DMS79 treated with DMSO at 0.1 percent for 48 hours (cell line): Measurements from ENCODE around the gene SDC3.

Source experiments
- DNase-seq: peaks from one replicate; lab custom pipeline; 2025; lab: John Stamatoyannopoulos, UW

Gene SDC3

DNA sequence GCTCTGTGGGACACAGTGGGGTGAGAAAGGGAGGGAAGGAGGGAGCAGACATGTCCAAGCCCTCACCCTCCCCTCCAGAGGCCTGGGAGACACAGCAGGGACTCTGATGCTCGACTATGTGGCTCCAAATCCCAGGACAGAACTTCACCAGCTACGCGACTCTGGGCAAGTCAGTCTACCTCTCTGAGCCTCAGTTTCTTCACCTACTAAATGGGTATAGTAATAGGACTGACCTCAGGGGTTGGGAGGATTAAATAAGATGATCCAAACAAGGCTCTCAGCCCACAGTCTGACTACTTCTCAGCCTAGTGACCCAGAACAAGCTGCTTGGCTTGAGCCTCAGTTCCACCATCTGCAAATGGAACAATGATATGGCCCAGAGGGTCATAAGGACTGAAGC is 19.6 kb downstream of the SDC3 start:
- no peak for DNase-seq

DNA sequence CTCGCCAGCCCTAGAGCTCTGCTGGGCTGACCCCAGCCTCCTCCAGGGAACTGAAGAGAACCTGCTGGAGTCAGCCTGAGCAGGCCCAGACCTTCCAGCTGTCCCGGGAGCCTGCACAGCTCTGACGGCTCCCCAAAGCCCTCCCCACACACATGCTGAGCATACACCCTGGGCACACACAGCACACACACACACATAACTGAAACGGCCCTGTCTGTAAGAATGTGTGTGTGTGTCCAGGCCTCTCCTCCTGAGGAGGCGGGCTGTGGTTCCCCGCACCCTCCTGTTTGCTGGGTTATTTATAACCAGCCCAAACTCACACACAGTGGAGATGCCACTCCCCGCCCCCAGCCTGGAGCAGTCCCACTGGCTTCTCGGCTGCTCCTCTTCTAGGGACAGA is 20.2 kb downstream of the SDC3 start:
- DNase-seq: no peak

DNA sequence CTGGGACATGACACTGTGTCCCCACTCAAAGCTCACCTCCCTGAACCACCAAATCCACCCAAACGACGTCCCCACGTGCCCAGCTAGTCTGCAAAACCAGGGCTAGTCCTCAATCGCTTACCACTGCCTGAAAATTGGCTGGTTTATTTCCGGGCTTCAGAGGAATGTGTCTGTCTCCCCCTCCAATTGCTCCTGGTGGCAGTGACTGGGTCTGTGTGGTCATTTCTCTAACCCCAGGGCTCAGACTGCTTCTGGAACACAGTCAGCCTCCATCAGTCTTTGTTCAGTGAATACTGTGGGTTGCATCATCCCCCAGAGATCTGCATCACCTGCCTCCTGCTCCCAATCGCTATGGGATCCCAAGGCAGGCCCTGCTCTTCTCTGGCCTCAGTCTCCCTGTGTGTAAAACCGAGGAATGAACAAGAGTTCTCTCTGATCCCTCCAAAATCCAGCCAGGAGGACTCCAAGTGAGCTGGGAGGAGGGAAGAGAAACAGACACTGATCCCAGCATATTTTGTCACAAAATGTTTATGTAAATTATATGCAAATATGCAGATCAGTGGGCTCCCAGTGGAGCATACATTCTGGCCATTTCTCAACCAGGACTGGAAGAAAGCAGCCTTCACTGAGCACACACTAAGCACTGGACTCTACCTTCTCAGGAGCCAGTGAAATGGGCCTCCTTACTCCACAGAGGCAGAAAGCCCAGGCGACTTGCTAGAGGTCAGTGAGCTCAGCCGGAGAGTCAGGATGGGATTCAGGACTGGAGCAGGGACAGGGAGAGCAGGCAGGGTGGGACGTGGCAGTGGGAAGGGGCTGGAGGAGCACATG is 20.9 kb downstream of the SDC3 start:
- no peak for DNase-seq

DNA sequence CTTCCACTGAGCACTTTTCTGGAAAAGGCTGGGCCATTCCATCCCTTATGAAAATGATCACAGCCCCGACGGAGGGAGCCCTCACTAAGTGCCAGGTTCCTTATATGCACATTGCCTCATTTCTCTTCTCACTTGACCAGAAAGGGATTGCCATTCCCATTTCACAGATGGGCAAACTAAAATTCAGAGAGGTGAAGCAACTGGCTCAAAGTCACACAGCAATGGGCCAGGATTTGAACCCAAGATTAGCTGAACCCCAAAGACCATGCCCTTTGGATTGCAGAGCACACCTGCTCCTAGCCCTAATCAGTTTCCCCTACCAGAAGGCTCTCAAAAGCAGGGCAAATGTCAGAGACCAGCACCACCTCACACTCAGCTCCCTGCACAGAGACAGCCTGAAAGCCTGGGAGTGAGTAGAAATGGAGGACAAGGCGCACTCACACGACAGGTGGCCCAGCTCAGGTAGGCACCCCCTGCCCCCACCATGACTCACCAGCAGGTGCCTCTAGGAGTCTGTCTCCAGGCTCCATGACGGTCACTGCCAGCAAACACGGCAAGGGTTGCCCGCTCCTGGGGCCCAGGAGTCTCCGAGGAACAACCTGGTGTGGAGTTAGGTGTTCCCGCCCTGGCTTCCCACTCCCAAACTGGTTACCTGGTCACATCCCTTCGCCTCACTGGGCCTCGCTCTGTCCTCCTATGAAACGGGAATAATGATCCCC is 21.7 kb downstream of the SDC3 start:
- DNase-seq: no peak

DNA sequence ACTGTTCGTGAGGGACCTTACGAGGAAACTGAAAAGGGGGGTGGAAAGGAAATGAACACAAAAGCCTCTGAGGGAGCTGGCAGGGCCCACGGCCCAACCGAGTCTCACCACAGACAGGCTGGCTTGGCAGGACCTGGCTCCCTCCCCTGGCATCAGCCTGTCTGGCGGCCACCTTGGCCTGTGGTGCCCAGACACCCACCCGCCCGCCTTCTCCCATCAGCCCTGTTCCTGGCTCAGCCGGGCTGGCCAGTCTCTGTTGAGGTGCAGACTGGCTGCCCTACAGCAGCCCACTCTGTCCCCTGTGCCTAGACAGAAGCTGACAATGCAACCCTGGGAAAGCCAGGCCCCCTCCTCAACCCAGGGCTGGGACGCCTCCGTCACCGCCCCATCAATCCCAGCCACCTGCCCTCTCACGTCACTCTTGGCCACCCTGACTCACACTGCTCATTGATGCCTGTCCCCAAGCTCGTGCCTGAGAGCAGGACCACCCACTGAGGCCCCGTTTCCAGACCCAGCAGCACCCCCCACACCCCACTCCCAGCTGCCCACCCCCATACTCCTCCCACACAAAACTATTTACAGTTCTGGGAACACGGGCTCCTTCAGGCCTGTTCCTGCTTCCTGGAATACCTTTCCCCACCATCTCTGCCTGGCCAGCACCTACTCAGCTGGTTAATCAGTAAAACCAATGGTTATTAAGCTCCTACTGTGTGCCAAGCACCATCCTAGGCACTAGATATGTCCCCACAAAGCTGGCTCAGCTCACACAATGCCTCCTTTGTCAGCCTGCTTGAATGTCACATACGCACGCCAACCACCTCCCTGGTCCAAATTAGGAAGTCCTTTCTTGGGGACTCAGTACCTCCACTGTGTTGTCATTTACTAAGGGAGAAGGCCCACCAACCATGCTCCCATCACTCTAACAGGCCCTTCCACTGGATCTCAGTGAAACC is 22.7 kb downstream of the SDC3 start:
- DNase-seq: no peak

DNA sequence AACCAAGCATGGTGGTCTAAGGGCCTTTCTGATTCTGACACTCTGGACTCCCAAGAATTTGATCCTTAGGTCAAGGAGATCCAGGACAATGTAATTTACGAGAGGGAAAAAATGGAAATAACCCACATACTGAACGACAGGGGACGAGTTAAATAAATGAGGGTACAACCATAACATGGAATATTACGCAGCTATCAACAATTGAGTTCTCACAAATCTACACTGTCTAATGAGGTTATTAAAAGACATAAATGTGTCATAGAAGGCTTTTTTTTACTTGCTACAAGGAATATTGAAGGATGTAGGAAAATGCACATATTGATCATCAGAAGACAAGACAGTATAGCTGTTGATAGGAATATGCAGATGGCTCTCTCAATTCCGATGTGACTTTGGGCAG is 23.8 kb downstream of the SDC3 start:
- no peak for DNase-seq

DNA sequence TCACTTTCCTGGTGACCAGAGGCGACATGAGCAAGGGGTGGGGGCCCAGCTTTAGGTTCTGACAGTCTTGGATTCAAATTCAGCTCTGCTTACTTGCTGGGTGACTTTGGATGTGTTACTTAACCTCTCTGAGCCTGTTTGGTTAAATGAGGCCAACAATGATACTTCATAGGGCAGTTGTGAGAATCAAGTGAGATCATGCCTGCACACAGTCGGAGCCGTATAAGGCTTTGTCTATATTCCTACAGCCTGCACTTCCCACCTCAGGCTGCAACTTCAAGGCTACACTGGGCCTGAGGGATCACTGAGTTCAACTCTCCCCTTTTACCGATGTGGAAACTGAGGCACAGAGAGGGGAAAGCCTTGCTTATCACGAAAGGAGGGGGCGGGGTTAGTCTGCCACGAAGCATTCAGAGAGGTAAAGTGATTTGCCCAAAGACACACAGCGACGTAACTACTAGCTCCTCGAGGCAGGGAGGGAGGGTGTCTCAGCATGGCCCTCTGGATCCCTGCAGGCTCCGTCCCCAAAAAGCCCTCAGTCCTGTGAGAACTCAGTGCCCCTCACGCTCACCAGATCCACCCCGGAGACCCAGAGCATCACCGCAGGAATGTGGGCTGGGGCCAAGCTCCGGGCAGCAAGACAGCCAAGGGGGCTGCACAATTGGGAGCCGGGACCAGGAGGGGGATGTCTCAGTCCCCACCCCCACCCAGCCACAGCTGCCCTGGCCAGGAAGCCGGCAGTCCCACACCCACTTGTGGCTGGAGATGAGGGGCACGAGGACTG is 25.0 kb downstream of the SDC3 start:
- DNase-seq: no peak

DNA sequence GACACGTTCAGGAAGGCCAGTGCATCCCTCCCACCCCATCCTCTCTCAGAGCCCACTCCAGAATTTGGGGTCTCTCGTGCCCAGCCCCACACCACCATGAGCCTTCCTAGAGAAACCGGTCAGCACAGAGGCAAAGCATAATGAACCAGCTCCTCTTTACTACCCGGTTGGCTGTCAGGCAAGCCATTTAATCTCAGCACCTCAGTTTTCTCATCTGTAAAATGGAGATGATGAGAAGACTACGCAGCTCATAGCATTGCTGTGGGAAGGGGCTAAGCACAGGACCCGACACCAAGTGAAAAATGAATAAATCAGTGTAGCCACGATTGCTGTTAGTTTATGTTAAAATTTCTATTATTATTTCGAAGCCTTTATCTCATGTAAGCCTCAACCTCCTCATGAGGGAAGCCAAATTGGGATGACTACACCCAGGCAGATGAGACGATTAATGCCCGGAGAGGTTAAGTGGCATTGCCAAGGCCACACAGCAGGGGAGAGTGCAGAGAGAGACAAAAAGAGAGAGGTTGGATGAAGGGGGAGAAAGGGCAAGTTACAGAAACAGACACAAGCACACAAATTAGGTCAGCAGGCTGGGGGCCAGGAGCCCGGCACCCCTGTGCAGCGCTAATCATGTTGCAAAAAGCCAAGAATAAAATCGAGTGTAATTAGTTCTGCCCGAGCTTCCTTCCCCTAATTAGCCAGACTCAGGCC is 25.7 kb downstream of the SDC3 start:
- no peak for DNase-seq

DNA sequence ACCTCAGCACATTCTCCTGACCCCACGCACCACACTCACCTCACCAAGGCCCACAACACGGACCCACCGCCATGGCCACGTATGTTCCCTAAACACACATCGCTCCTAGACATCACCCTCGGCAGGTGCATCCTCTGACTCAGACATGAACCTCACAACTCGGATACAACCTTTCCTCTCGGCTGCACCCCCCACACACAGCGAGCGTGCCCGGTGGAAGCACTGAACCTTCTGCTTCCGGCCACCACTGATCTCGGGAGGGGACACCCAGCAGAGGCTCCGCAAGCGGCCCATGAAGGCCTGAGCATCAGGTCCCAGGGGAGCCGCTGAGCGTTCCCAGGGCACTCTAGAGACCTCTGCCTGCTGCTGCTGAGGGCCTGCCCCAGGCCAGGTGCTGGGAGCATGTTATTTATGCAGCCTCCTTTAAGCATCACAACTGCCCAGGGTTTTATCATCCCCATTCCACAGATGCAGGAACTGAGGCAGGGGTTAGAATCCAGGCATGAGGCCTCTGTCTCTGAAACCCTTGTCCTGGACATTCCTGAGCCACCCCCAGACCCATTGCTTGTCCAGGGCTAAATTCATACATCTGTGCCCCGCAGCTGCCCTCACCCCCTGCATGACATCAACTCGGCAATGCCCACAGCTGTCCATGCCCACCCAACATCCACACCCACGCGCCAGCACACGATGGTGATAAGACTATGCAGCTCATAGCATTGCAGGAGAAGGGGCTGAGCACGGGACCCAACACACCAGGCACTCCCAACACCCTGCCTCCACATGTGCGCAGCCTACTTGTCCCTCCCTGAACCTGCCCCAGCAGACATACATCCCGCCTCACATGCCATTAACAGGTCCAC is 27.0 kb downstream of the SDC3 start:
- DNase-seq: no peak

DNA sequence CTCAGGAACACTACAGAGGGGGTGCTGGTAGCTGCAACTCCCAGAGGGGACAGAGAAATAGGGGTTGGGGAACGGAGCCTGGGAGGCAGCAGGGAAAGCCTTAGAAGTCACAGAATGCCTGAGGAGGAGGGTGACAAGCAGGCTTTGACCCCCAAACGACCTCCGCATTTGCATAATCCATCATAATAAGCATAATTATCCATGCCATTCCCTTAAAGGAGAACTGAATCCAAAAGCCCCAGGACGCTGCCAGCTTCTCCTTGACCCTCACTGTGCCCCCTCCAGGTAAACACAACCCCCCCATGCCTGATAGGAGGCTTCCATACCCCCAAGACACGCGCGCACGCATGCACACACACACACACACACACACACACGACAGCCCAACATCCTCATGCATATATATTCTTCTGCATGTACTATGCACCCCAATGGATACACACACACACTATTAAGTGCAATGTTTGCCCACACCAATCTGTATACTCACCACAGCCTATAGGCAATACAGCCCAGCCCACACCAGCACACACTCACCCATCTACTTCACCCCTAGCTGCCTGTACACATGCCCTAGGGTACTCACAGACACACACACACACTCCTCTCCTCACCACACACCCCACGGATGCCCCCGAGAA is 27.8 kb downstream of the SDC3 start:
- DNase-seq: no peak

DNA sequence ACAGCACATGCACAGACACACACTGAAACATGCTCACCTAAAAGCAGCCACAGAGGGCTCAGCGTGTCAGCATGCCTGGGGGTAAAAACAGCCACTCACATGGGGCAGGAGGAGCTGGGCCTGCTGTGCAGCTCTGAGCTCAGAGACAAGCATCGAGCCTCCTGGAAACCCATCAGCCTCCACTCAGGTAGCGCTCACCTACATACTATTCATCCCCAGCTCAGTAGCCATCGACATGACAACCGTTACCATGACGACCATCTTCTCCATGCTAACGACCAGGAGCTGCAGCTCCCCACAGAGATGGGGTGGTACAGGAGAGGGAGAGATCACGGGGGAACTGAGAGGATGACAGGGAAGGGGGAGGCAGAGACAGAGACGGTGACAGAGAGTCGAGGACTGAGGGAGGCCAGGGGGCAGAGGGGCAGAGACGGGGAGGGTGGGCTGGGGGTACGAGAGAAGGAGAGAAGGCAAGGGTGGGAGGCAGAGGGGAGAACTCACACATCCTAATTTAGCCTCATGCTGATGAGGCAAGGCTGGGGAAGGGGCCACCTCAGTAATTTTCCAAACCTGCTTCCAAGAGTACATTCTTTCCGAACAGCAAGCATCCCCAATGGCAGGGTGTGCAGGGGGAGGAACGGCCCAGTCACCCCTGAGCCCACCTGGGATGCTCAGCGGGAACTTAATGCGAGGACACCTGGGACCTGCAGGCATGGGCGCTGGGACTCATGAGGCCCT is 28.4 kb downstream of the SDC3 start:
- DNase-seq: peak; percentile 91

DNA sequence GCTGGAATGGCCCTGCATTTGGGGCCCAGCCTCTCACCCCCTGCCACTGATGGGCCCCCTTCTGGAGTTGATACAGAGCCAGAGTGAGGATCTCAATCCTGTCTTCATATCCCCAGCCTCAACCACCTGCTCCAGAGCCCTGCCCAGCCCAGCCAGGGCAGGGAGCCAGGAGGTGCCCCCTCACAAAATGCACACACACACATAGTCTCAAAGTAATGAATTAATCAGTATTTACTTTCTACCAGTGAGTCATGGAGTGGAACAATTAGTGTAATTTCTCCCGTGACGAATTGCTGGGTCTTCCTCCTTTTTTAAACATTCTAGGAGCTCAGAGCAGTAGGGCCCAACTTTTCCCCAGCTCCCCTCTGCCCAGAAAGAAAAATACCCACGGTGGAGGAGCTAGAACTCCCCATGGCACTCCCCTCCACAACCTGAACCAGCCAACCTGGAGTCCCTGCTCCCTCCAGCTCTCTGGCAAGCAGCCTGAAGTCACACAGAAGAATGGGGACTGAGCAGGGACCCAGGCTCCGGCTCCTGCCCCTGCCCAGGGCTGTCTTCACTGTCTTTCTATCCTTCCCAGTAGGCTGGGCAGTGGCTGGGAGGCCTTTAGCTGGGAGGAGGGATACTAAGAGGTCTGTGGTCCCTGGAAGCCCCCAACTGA is 29.3 kb downstream of the SDC3 start:
- DNase-seq: peak; percentile 81

DNA sequence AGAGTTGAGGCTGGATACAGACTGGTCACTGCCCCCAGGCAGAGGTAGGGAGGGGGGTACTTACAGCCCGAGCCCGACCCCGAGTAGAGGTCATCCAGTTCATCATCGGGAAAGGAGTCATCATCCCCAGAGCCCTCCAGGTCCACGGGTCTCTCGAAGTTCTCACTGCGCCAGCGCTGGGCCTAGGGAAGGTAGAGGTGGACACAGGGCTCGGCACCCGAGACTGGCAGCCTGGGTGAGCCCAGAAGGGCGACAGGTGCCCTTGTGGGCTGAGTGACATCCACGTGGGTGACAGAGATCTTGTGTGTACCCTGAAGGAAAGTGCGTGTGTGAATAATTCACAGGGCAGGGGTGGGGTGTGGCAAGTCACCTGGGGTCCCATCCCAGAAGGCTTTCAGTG is 30.0 kb downstream of the SDC3 start:
- DNase-seq: no peak

DNA sequence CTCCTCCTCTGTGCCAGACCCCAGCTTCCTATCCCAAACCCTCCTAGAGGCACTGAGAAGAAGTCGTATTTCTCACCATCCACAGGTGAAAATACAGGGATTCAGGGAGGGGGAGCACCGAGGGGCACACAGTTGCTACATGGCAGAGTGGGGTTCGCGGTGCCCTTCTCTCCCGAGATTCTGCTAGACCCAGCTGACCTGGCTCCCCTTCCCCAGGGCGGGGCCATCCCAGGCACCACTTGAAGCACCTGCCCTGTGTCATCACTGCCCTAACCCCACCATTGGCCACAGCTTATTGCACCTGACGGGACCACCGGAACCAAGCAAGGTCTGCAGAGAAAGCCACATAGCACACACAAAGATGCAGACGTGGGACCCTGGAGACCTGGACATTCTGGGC is 30.5 kb downstream of the SDC3 start:
- DNase-seq: no peak

DNA sequence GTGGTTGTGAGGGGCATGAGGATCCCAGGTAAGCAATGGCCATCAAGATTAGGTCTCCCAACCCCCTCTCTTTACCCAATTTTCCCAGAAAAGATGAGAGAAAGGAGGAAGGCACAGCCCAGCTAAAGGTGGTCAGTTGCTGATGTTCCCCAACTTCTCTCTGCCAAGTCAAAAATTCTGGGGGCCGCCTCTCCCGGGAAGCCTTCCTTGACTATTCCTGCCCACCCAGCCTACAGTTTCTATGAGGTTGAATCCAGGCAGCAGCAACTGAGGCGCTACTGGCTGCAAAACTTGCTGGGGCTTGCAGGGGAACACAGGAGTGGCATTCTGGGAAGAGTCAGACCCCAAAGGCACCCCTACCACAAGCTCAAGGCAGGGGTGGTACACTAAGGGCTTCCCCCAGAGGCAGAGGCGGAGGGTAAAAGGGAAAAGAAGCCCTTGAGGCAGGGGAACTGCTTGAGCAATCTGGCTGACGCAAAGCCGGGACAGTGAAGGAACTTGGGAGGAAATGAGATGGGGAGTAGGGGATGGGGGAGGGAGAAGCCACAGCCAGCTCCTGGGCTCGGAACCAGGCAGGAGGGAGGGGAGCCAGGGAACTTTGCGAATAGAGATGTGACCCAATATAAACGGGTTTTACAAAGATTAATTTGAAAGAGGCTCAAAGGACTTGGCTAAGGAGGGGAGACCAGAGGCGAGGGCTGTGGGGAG is 31.2 kb downstream of the SDC3 start:
- no peak for DNase-seq

DNA sequence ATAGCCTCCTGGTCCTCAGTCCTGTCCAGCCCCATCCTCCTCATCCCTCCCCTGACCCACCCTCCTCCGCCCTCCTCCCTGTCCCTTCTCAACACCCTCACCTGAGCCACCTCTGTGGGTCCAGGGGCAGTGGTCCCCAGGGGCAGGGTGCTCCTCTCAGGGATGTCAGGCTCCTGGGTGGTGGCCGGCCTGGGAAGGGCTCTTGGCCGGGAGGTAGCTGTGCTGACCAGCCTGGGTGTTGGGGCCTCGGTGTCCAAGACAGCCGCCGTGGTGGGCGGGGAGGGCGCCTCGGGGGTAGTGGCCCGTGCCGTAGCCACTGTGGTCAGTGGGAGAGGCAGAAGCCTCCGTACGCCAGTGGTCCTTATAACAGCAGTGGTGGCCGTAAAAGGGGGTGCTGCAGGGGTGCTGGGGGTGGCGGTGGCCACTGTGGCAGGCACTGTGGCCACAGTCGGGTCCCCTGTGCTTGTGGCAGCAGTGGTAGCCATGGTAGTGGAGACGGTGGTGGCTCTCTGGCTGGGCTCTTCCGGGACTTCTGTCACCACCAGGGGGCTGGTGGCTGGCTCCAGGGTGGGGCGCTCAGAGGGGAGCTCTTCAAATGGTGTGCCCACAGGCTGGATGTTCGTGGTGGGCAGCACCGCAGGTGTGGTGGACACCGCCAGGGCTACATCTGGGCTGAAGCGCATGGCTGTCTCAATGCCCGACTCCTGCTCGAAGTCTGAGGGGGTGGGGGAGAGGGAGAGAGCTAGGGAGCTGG is 31.9 kb downstream of the SDC3 start:
- DNase-seq: no peak

DNA sequence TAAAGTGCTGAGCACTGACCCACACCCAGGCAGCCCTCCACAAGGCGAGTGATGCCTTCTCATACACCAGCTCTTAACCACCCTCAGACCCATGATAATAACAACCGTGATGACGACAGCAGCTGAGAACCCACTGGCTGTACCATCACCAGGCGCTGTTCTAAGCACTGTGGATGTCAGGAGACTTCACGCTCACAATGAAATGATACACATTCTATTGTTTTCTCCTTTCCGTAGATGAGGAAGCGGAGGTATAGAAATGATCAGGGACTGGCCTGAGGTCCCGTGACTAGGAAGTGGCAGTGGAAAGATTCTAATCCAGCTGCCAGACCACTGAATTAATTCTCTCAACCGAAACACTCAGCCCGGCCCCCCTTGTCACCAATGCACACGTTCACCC is 32.6 kb downstream of the SDC3 start:
- DNase-seq: no peak
